ENCODE results near the gene FAM240A. TPM values are rescaled to one million over a fixed set of nuclear protein-coding genes. Genes with fewer than 3 reads are reported as not detected.

FAM240A gene
- total and polyA plus RNA-seq, 10 of the 15 experiments (the other 5 are each of a cell fraction or from before 2014, with no cell fraction given) = not detected

DNA sequence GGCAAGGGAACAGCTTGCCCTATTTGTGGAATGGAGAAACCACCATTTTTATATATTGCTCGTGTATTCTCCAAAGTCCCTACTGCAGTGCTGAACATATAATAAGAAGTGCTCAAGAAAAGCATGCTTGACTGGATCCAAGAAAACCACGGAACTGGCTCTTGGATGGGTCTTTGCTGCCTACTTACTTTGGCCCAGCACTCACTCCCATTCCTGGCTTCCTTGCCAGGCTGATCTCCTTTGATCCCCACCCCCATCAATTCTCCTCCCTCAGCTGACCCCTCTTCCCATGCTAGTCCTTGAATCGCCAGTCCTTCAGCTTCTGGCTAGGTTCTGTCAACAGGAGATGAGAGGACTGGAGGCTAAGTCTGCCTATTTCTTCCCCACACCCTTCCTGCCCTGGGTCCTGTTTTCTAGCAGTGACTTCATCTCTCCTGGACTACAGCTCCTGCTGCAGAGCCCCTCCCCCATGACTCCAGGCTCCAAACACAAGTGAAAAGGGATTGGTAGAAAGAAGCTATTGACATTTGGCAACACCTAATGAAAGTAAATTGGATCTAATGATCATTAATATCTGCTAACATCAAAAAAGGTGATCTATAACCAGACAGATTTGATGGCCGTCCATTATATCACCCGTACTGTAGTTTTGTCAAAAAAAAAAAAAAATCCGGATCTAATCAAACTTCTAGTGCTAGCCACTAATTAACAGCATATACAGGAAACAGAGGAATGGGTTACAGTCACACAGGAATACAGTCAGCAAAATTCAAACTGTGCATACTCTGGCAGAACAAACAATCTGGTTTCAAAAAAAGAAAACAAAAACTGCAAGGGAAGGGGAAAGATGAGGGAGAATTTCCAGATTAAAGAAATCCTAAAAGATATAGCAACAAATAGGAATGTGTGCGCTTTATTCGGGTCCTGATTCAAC, 7.8 kb downstream of the FAM240A start:
- in situ Hi-C loops (cut with MboI) (no loop called here), intact Hi-C loops (cut with micrococcal nuclease; ENCODE audit: unreplicated experiment) (no loop called here)
- no peak for ATAC-seq
- H3K36me3 ChIP-seq (ENCODE audit: control insufficient read depth in 2 of 2, insufficient read depth in 2 of 2, low read length in 1 of 2) = no peaks in the 10 kb centered on the region
- BruUV-seq (replicated peaks) = no TSS peak
- H4K20me1 ChIP-seq (ENCODE audit: control insufficient read depth, insufficient read depth) = no peaks in the 10 kb centered on the region
- ChIA-PET SMC1A (ENCODE audit: uncharacterized antibody, unreplicated experiment) (no interaction called here), POLR2A (no interaction called here), CTCF (interaction anchor here (1.0 kb wide), 1 partner anchor 131 kb away, joined by 4 read pairs; no protein-coding TSS in a partner anchor), RAD21 (ENCODE audit: unreplicated experiment) (no interaction called here)
- H3K9me3 ChIP-seq (replicated peaks; ENCODE audit: control insufficient read depth, insufficient read depth, low read length) = no peaks in the 10 kb centered on the region
- no peak overlapping the region for H3K4me2 ChIP-seq (ENCODE audit: control insufficient read depth, insufficient read depth)
- DNase-seq (ENCODE audit: low read depth, low spot score) = no peak
- FAIRE-seq = no peak
- no peak overlapping the region for H3K4me3 ChIP-seq
- H2AFZ ChIP-seq (ENCODE audit: control insufficient read depth, low read depth, low read length) = no peak overlapping the region
- H3K27me3 ChIP-seq (replicated peaks in 1 of 2; ENCODE audit: control insufficient read depth in 2 of 2, insufficient read depth in 2 of 2, low read length in 1 of 2) = peaks cover 4 to 10% of the 10 kb centered on the region in 2 experiments; a peak in 3 of 4 replicates
- H3K27ac ChIP-seq (ENCODE audit: control insufficient read depth, insufficient read depth) = no peak overlapping the region
- H3K79me2 ChIP-seq (ENCODE audit: control insufficient read depth, insufficient read depth, low read length) = no peaks in the 10 kb centered on the region
- H3K9ac ChIP-seq (ENCODE audit: control insufficient read depth, insufficient read depth, low read length) = no peak overlapping the region
- no peaks in the 10 kb centered on the region for H3K4me1 ChIP-seq (ENCODE audit: control insufficient read depth, insufficient read depth, low read length)
- 19% methylated on average over 8 of the region's 8 CpGs for WGBS (ENCODE audit: insufficient coverage, insufficient replicate concordance, low lambda C conversion rate, missing lambda C conversion rate)
- no peak for TF ChIP-seq HDAC6 (IDR thresholded peaks at IDR 0.05; ENCODE audit: unreplicated experiment)
- no peak for TF ChIP-seq BCL11A (IDR thresholded peaks at IDR 0.05; ENCODE audit: low read depth, low read length)
- TF ChIP-seq ESRRA (IDR thresholded peaks at IDR 0.05; ENCODE audit: low read length) = no peak
- TF ChIP-seq, protein P1, sequence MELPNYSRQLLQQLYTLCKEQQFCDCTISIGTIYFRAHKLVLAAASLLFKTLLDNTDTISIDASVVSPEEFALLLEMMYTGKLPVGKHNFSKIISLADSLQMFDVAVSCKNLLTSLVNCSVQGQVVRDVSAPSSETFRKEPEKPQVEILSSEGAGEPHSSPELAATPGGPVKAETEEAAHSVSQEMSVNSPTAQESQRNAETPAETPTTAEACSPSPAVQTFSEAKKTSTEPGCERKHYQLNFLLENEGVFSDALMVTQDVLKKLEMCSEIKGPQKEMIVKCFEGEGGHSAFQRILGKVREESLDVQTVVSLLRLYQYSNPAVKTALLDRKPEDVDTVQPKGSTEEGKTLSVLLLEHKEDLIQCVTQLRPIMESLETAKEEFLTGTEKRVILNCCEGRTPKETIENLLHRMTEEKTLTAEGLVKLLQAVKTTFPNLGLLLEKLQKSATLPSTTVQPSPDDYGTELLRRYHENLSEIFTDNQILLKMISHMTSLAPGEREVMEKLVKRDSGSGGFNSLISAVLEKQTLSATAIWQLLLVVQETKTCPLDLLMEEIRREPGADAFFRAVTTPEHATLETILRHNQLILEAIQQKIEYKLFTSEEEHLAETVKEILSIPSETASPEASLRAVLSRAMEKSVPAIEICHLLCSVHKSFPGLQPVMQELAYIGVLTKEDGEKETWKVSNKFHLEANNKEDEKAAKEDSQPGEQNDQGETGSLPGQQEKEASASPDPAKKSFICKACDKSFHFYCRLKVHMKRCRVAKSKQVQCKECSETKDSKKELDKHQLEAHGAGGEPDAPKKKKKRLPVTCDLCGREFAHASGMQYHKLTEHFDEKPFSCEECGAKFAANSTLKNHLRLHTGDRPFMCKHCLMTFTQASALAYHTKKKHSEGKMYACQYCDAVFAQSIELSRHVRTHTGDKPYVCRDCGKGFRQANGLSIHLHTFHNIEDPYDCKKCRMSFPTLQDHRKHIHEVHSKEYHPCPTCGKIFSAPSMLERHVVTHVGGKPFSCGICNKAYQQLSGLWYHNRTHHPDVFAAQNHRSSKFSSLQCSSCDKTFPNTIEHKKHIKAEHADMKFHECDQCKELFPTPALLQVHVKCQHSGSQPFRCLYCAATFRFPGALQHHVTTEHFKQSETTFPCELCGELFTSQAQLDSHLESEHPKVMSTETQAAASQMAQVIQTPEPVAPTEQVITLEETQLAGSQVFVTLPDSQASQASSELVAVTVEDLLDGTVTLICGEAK (IDR thresholded peaks at IDR 0.05; ENCODE audit: borderline replicate concordance) = no peak
- TF ChIP-seq, protein P2, sequence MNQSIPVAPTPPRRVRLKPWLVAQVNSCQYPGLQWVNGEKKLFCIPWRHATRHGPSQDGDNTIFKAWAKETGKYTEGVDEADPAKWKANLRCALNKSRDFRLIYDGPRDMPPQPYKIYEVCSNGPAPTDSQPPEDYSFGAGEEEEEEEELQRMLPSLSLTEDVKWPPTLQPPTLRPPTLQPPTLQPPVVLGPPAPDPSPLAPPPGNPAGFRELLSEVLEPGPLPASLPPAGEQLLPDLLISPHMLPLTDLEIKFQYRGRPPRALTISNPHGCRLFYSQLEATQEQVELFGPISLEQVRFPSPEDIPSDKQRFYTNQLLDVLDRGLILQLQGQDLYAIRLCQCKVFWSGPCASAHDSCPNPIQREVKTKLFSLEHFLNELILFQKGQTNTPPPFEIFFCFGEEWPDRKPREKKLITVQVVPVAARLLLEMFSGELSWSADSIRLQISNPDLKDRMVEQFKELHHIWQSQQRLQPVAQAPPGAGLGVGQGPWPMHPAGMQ (IDR thresholded peaks at IDR 0.05; ENCODE audit: borderline replicate concordance) = no peak
- TF ChIP-seq LARP7 (IDR thresholded peaks at IDR 0.05) = no peak
- no peak for TF ChIP-seq KAT2A (conservative IDR thresholded peaks at IDR 0.05; ENCODE audit: control insufficient read depth, low read depth, low read length)
- TF ChIP-seq ZBED1 (IDR thresholded peaks at IDR 0.05; ENCODE audit: borderline replicate concordance) = no peak
- TF ChIP-seq, protein P3, sequence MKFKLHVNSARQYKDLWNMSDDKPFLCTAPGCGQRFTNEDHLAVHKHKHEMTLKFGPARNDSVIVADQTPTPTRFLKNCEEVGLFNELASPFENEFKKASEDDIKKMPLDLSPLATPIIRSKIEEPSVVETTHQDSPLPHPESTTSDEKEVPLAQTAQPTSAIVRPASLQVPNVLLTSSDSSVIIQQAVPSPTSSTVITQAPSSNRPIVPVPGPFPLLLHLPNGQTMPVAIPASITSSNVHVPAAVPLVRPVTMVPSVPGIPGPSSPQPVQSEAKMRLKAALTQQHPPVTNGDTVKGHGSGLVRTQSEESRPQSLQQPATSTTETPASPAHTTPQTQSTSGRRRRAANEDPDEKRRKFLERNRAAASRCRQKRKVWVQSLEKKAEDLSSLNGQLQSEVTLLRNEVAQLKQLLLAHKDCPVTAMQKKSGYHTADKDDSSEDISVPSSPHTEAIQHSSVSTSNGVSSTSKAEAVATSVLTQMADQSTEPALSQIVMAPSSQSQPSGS (IDR thresholded peaks at IDR 0.05; ENCODE audit: low read length) = no peak
- no peak for TF ChIP-seq ZZZ3 (IDR thresholded peaks at IDR 0.05; ENCODE audit: control insufficient read depth, insufficient read length, low read depth)
- no peak for TF ChIP-seq MEF2B (IDR thresholded peaks at IDR 0.05; ENCODE audit: partially characterized antibody, poor library complexity, severe bottlenecking)
- TF ChIP-seq RAD51 (IDR thresholded peaks at IDR 0.05) = no peak
- TF ChIP-seq, protein P4, sequence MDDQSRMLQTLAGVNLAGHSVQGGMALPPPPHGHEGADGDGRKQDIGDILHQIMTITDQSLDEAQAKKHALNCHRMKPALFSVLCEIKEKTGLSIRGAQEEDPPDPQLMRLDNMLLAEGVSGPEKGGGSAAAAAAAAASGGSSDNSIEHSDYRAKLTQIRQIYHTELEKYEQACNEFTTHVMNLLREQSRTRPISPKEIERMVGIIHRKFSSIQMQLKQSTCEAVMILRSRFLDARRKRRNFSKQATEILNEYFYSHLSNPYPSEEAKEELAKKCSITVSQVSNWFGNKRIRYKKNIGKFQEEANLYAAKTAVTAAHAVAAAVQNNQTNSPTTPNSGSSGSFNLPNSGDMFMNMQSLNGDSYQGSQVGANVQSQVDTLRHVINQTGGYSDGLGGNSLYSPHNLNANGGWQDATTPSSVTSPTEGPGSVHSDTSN (IDR thresholded peaks at IDR 0.05; ENCODE audit: insufficient replicate concordance, low read depth, low read length) = no peak
- no peak for TF ChIP-seq STAT1 (conservative IDR thresholded peaks at IDR 0.05)
- no peak for TF ChIP-seq MYB (IDR thresholded peaks at IDR 0.05; ENCODE audit: borderline replicate concordance, low read depth, low read length)
- TF ChIP-seq IKZF2 (IDR thresholded peaks at IDR 0.05) = no peak

Measured in GM12878 (cell line).